WTC11 (cell line): ENCODE results near the gene FOCAD. TPM values are rescaled to one million over a fixed set of nuclear protein-coding genes. Genes with fewer than 3 reads are reported as not detected.

Source experiments
- ATAC-seq: fragments of 200-7000 bp; cut with Tn5 transposase; 2 replicates; pipeline ENCODE4 v1.10.0; 2021; ENCODE audit warnings: mild to moderate bottlenecking, moderate library complexity
- CTCF ChIA-PET: fragments of 300-600 bp; sonication (Branson Sonifier 250); formaldehyde crosslinking; loops from one replicate; lab custom pipeline; 2021; ENCODE audit warnings: antibody characterized with exemption; lab: Charles Lee
- POLR2A ChIA-PET: fragments of 350-600 bp; sonication (Branson Sonifier 250); formaldehyde crosslinking; loops from one replicate; lab custom pipeline; 2021; ENCODE audit warnings: antibody characterized with exemption; lab: Charles Lee
- DNase-seq: peaks from one replicate; pipeline ENCODE4 v3.0.0; 2021; ENCODE audit warnings: low spot score
- H3K27ac Mint-ChIP-seq: 2 replicates; pipeline ENCODE4 v1.8.0; 2021; ENCODE audit warnings: mixed read lengths
- H3K27me3 Mint-ChIP-seq: 2 replicates; pipeline ENCODE4 v1.8.0; 2021; ENCODE audit warnings: low read depth, mild to moderate bottlenecking, moderate library complexity, mixed read lengths
- H3K36me3 Mint-ChIP-seq: 2 replicates; pipeline ENCODE4 v1.8.0; 2021; ENCODE audit warnings: mixed read lengths
- H3K4me1 Mint-ChIP-seq: 2 replicates; pipeline ENCODE4 v1.8.0; 2022; ENCODE audit warnings: mixed read lengths
- H3K4me3 Mint-ChIP-seq: 2 replicates; pipeline ENCODE4 v1.8.0; 2021; ENCODE audit warnings: mild to moderate bottlenecking, moderate library complexity, mixed read lengths
- H3K9me3 Mint-ChIP-seq: 2 replicates; pipeline ENCODE4 v1.8.0; 2021; ENCODE audit warnings: mixed read lengths
- FOXK1 ChIP-seq: sonication (generic); formaldehyde crosslinking; IDR thresholded peaks from 2 replicates; pipeline ENCODE4 v1.8.0; 2022; ENCODE audit warnings: mild to moderate bottlenecking, moderate library complexity, missing genetic modification reagents
- GTF2I ChIP-seq: fragments of 250-450 bp; sonication (Bioruptor Pico); conservative IDR thresholded peaks from 2 replicates; pipeline ENCODE4 v1.4.0; 2021; ENCODE audit warnings: mild to moderate bottlenecking
- JAZF1 ChIP-seq: fragments of 250-450 bp; sonication (Bioruptor Pico); IDR thresholded peaks from 2 replicates; pipeline ENCODE4 v1.9.0; 2021; ENCODE audit warnings: moderate library complexity, mild to moderate bottlenecking, inconsistent platforms
- NFATC4 ChIP-seq: fragments of 250-450 bp; sonication (Bioruptor Pico); IDR thresholded peaks from 2 replicates; pipeline ENCODE4 v1.9.0; 2021; ENCODE audit warnings: mild to moderate bottlenecking
- PRRX2 ChIP-seq: fragments of 250-450 bp; sonication (Bioruptor Pico); IDR thresholded peaks from 2 replicates; pipeline ENCODE4 v1.8.0; 2021; ENCODE audit warnings: mild to moderate bottlenecking
- RORB ChIP-seq: fragments of 250-450 bp; sonication (Bioruptor Pico); IDR thresholded peaks from 2 replicates; pipeline ENCODE4 v1.9.0; 2021; ENCODE audit warnings: mild to moderate bottlenecking
- SMAD3 ChIP-seq: sonication (generic); formaldehyde crosslinking; IDR thresholded peaks from 2 replicates; pipeline ENCODE4 v1.8.0; 2022; ENCODE audit warnings: missing genetic modification reagents, mild to moderate bottlenecking, borderline replicate concordance
- SMAD4 ChIP-seq: sonication (generic); formaldehyde crosslinking; IDR thresholded peaks from 2 replicates; pipeline ENCODE4 v1.8.0; 2022; ENCODE audit warnings: mild to moderate bottlenecking, missing genetic modification reagents
- TCF7 ChIP-seq: sonication (generic); formaldehyde crosslinking; IDR thresholded peaks from 2 replicates; pipeline ENCODE4 v1.8.0; 2022; ENCODE audit warnings: mild to moderate bottlenecking, low read depth, missing genetic modification reagents, moderate library complexity
- TEAD4 ChIP-seq: sonication (generic); formaldehyde crosslinking; IDR thresholded peaks from 2 replicates; pipeline ENCODE4 v1.8.0; 2022; ENCODE audit warnings: mild to moderate bottlenecking, missing genetic modification reagents
- ZNF219 ChIP-seq: sonication (generic); formaldehyde crosslinking; IDR thresholded peaks from 2 replicates; pipeline ENCODE4 v1.8.0; 2023; ENCODE audit warnings: missing genetic modification reagents, mild to moderate bottlenecking, borderline replicate concordance
- ZNF671 ChIP-seq: fragments of 250-450 bp; sonication (Bioruptor Pico); IDR thresholded peaks from 2 replicates; pipeline ENCODE4 v1.8.0; 2021; ENCODE audit warnings: mild to moderate bottlenecking
- total RNA-seq: library from RNA; stranded (reverse); gene quantifications from 3 replicates; pipeline ENCODE4 v1.2.3, GENCODE V29; 2021
- TF ChIP-seq, protein P1 (sequence below): sonication (generic); formaldehyde crosslinking; IDR thresholded peaks from 2 replicates; pipeline ENCODE4 v1.8.0; 2022; ENCODE audit warnings: mild to moderate bottlenecking, missing genetic modification reagents
- TF ChIP-seq, protein P2 (sequence below): fragments of 200-600 bp; IDR thresholded peaks from 2 replicates; pipeline ENCODE4 v1.8.0; 2022; ENCODE audit warnings: antibody characterized with exemption
- TF ChIP-seq, protein P3 (sequence below): fragments of 250-450 bp; sonication (Bioruptor Pico); conservative IDR thresholded peaks from 2 replicates; pipeline ENCODE4 v1.9.0; 2021; ENCODE audit warnings: mild to moderate bottlenecking
- TF ChIP-seq, protein P4 (sequence below): fragments of 250-450 bp; sonication (Bioruptor Pico); IDR thresholded peaks from 2 replicates; pipeline ENCODE4 v1.9.0; 2021; ENCODE audit warnings: mild to moderate bottlenecking, borderline replicate concordance
- TF ChIP-seq, protein P5 (sequence below): sonication (generic); formaldehyde crosslinking; IDR thresholded peaks from 2 replicates; pipeline ENCODE4 v1.8.1; 2023; ENCODE audit warnings: mild to moderate bottlenecking, missing genetic modification reagents
- TF ChIP-seq, protein P6 (sequence below): sonication (generic); formaldehyde crosslinking; IDR thresholded peaks from 2 replicates; pipeline ENCODE4 v1.8.1; 2022; ENCODE audit warnings: low read depth, mild to moderate bottlenecking, moderate library complexity, missing genetic modification reagents, borderline replicate concordance

The FOCAD gene
- total RNA-seq, 1 experiment from 2014 or later = 34.3 TPM

DNA sequence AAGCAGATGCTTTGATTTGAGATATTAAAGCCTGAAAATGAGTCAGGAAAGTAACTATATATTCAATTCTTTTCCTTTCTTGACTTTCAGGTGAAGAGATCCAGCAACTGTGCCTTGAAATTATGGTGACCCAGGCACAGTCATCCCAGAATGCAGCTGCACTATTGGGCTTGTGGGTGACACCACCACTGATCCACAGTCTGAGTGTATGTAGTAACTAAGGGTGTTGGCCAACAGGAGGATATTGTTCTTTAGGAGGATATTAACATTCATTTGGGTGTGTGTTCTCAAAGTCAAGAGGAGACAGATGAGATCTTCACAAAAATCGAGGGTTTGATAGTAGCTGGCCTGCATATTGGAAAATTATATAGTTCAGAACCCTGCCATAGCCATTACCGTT, 294.2 kb downstream of the FOCAD start:
- H3K36me3 Mint-ChIP-seq = peaks cover 16% of the 10 kb centered on the region
- H3K4me1 Mint-ChIP-seq = no peaks in the 10 kb centered on the region
- no peak for ATAC-seq
- H3K27ac Mint-ChIP-seq = no peak overlapping the region
- no peak for TF ChIP-seq SMAD3
- TF ChIP-seq, protein P1, sequence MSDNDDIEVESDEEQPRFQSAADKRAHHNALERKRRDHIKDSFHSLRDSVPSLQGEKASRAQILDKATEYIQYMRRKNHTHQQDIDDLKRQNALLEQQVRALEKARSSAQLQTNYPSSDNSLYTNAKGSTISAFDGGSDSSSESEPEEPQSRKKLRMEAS (CRISPR knock-in tag) = no peak
- no peak for TF ChIP-seq TEAD4 (CRISPR knock-in tag)
- TF ChIP-seq RORB (CRISPR knock-in tag) = no peak
- TF ChIP-seq, protein P2, sequence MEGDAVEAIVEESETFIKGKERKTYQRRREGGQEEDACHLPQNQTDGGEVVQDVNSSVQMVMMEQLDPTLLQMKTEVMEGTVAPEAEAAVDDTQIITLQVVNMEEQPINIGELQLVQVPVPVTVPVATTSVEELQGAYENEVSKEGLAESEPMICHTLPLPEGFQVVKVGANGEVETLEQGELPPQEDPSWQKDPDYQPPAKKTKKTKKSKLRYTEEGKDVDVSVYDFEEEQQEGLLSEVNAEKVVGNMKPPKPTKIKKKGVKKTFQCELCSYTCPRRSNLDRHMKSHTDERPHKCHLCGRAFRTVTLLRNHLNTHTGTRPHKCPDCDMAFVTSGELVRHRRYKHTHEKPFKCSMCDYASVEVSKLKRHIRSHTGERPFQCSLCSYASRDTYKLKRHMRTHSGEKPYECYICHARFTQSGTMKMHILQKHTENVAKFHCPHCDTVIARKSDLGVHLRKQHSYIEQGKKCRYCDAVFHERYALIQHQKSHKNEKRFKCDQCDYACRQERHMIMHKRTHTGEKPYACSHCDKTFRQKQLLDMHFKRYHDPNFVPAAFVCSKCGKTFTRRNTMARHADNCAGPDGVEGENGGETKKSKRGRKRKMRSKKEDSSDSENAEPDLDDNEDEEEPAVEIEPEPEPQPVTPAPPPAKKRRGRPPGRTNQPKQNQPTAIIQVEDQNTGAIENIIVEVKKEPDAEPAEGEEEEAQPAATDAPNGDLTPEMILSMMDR = no peak
- no peak for DNase-seq
- ChIA-PET POLR2A (no interaction called here), CTCF (no interaction called here)
- H3K4me3 Mint-ChIP-seq = no peak overlapping the region
- no peaks in the 10 kb centered on the region for H3K27me3 Mint-ChIP-seq
- H3K9me3 Mint-ChIP-seq = no peaks in the 10 kb centered on the region

DNA sequence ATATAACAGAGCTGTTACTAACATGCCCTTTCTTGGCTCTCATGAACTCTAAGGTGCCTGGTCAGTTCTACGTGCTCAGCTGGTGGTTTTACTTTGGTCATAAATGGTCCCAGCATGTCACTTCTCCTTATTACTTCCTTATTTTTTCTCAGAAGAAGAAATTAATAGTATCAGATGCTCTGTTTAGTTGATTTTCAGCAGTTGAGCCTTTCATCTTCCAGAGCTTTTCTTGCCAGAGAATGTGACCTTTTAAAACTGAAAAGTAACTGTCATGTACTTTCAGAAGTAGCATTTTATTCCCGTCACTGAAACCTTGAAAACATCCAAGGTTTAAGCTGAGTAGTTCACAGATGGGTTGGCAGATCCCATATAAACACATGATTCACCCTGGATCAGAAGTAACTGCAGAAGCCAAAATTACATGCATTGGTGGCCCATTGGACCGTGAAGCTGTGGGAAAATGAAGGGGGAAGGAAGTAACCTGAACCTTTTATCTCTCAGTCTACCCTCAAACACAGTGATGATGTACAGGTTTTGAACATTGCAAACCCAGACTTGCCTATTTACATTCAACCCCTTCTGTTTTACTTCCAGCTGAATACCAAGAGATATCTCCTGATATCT, 296.9 kb downstream of the FOCAD start:
- Mint-ChIP-seq H3K4me3 (no peak overlapping the region), H3K4me1 (no peaks in the 10 kb centered on the region), H3K9me3 (no peaks in the 10 kb centered on the region), H3K27me3 (no peaks in the 10 kb centered on the region), H3K36me3 (peaks cover 16% of the 10 kb centered on the region), H3K27ac (no peak overlapping the region)
- ATAC-seq (no peak), DNase-seq (no peak)
- ChIA-PET CTCF (no interaction called here), POLR2A (no interaction called here)
- TF ChIP-seq TCF7 (no peak), GTF2I (CRISPR knock-in tag) (no peak), NFATC4 (no peak)
- TF ChIP-seq, protein P3, sequence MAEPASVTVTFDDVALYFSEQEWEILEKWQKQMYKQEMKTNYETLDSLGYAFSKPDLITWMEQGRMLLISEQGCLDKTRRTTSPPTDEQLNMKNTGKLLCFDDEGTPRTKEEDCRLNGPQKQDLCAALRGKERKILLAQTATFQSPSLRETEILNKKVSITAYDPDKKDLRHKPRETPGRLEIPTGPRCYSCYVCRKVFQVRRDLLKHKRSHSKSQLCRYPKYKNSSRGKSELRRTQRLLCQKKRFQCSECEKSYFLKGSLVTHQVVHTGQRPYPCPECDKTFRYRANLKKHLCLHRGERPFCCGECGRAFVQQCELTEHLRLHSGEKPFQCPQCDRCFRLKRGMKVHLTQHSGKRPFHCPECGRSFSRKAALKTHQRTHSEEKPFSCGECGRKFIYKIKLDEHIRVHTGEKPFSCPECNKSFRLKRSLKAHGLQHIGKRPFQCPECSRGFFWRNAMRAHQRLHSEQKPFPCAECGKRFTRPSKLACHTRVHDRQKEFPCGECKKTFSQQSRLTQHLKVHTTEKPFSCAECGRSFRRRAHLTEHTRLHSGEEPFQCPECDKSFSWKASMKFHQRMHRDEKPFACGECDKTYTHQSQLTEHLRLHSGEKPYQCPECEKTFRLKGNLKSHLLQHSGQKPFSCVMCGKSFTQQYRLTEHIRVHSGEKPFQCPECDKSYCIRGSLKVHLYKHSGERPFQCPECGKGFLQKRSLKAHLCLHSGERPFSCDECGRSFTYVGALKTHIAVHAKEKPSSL = no peak
- TF ChIP-seq, protein P2 = no peak

DNA sequence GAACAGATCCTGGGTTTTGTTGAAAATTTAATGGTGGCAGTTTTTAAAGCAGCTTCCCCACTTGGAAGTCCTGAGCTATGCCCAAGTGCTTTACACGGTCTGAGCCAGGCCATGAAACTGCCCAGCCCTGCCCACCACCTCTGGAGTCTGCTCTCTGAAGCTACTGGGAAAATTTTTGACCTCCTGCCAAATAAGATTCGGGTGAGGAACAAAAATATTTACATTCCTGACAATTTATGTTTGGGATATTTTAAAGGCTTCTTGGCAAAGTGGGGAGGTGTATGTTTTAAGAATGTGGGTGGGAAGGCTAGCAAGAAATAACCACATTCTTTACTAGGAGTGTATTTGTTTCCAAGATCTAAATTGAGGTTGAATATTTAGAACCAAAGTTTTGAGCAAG, 297.4 kb downstream of the FOCAD start:
- no peaks in the 10 kb centered on the region for H3K4me1 Mint-ChIP-seq
- H3K27me3 Mint-ChIP-seq = no peaks in the 10 kb centered on the region
- H3K4me3 Mint-ChIP-seq = no peak overlapping the region
- ATAC-seq (no peak), DNase-seq (no peak)
- ChIA-PET POLR2A (no interaction called here), CTCF (no interaction called here)
- no peak overlapping the region for H3K27ac Mint-ChIP-seq
- H3K36me3 Mint-ChIP-seq = peaks cover 14% of the 10 kb centered on the region
- H3K9me3 Mint-ChIP-seq = no peaks in the 10 kb centered on the region
- no peak for TF ChIP-seq NFATC4
- TF ChIP-seq ZNF671 (CRISPR knock-in tag) = no peak
- no peak for TF ChIP-seq JAZF1 (CRISPR knock-in tag)
- no peak for TF ChIP-seq SMAD4 (CRISPR knock-in tag)
- TF ChIP-seq FOXK1 (CRISPR knock-in tag) = no peak
- TF ChIP-seq, protein P4, sequence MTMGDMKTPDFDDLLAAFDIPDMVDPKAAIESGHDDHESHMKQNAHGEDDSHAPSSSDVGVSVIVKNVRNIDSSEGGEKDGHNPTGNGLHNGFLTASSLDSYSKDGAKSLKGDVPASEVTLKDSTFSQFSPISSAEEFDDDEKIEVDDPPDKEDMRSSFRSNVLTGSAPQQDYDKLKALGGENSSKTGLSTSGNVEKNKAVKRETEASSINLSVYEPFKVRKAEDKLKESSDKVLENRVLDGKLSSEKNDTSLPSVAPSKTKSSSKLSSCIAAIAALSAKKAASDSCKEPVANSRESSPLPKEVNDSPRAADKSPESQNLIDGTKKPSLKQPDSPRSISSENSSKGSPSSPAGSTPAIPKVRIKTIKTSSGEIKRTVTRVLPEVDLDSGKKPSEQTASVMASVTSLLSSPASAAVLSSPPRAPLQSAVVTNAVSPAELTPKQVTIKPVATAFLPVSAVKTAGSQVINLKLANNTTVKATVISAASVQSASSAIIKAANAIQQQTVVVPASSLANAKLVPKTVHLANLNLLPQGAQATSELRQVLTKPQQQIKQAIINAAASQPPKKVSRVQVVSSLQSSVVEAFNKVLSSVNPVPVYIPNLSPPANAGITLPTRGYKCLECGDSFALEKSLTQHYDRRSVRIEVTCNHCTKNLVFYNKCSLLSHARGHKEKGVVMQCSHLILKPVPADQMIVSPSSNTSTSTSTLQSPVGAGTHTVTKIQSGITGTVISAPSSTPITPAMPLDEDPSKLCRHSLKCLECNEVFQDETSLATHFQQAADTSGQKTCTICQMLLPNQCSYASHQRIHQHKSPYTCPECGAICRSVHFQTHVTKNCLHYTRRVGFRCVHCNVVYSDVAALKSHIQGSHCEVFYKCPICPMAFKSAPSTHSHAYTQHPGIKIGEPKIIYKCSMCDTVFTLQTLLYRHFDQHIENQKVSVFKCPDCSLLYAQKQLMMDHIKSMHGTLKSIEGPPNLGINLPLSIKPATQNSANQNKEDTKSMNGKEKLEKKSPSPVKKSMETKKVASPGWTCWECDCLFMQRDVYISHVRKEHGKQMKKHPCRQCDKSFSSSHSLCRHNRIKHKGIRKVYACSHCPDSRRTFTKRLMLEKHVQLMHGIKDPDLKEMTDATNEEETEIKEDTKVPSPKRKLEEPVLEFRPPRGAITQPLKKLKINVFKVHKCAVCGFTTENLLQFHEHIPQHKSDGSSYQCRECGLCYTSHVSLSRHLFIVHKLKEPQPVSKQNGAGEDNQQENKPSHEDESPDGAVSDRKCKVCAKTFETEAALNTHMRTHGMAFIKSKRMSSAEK (CRISPR knock-in tag) = no peak
- no peak for TF ChIP-seq PRRX2
- no peak for TF ChIP-seq ZNF219 (CRISPR knock-in tag)
- no peak for TF ChIP-seq TEAD4 (CRISPR knock-in tag)
- no peak for TF ChIP-seq SMAD3
- TF ChIP-seq, protein P5, sequence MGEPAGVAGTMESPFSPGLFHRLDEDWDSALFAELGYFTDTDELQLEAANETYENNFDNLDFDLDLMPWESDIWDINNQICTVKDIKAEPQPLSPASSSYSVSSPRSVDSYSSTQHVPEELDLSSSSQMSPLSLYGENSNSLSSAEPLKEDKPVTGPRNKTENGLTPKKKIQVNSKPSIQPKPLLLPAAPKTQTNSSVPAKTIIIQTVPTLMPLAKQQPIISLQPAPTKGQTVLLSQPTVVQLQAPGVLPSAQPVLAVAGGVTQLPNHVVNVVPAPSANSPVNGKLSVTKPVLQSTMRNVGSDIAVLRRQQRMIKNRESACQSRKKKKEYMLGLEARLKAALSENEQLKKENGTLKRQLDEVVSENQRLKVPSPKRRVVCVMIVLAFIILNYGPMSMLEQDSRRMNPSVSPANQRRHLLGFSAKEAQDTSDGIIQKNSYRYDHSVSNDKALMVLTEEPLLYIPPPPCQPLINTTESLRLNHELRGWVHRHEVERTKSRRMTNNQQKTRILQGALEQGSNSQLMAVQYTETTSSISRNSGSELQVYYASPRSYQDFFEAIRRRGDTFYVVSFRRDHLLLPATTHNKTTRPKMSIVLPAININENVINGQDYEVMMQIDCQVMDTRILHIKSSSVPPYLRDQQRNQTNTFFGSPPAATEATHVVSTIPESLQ (CRISPR knock-in tag) = no peak
- TF ChIP-seq, protein P6, sequence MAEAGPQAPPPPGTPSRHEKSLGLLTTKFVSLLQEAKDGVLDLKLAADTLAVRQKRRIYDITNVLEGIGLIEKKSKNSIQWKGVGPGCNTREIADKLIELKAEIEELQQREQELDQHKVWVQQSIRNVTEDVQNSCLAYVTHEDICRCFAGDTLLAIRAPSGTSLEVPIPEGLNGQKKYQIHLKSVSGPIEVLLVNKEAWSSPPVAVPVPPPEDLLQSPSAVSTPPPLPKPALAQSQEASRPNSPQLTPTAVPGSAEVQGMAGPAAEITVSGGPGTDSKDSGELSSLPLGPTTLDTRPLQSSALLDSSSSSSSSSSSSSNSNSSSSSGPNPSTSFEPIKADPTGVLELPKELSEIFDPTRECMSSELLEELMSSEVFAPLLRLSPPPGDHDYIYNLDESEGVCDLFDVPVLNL (CRISPR knock-in tag) = no peak
